SK-N-SH treated with all-trans-retinoic acid at 6 μM for 48 hours (cell line): ENCODE measurements around the gene EAF2.

Experiments used
- ATAC-seq: fragments of 200-7000 bp; cut with Tn5 transposase; 3 replicates; pipeline ENCODE4 v1.9.1; 2020; ENCODE audit warnings: mild to moderate bottlenecking, moderate library complexity
- ARNTL ChIP-seq: fragments of 450-650 bp; formaldehyde crosslinking; IDR thresholded peaks from 2 replicates; pipeline ENCODE4 v1.5.0; 2020; ENCODE audit warnings: low read depth, mild to moderate bottlenecking, moderate library complexity, borderline replicate concordance
- BACH2 ChIP-seq: fragments of 250-450 bp; sonication (Bioruptor Pico); IDR thresholded peaks from 2 replicates; pipeline ENCODE4 v1.9.0; 2021; ENCODE audit warnings: mild to moderate bottlenecking, borderline replicate concordance
- CSDC2 ChIP-seq: fragments of 250-450 bp; sonication (Bioruptor Pico); IDR thresholded peaks from 2 replicates; pipeline ENCODE4 v1.5.0; 2020; ENCODE audit warnings: mild to moderate bottlenecking, moderate library complexity
- GLIS3 ChIP-seq: fragments of 250-450 bp; sonication (Bioruptor Pico); IDR thresholded peaks from 2 replicates; pipeline ENCODE4 v1.5.0; 2020; ENCODE audit warnings: mild to moderate bottlenecking, moderate library complexity
- OSR1 ChIP-seq: fragments of 250-450 bp; sonication (Bioruptor Pico); IDR thresholded peaks from 2 replicates; pipeline ENCODE4 v1.8.0; 2022; ENCODE audit warnings: moderate library complexity, mild to moderate bottlenecking, inconsistent platforms
- RARB ChIP-seq: fragments of 250-450 bp; sonication (Bioruptor Pico); IDR thresholded peaks from 2 replicates; pipeline ENCODE4 v1.8.0; 2021; ENCODE audit warnings: mild to moderate bottlenecking, moderate library complexity
- SNAI2 ChIP-seq: fragments of 250-450 bp; sonication (Bioruptor Pico); IDR thresholded peaks from 2 replicates; pipeline ENCODE4 v1.5.0; 2020; ENCODE audit warnings: mild to moderate bottlenecking, moderate library complexity
- TOX ChIP-seq: fragments of 250-450 bp; sonication (Bioruptor Pico); IDR thresholded peaks from 2 replicates; pipeline ENCODE4 v1.8.0; 2021; ENCODE audit warnings: mild to moderate bottlenecking, moderate library complexity, borderline replicate concordance
- ZFP3 ChIP-seq: fragments of 250-450 bp; sonication (Bioruptor Pico); IDR thresholded peaks from 2 replicates; pipeline ENCODE4 v1.5.0; 2020; ENCODE audit warnings: mild to moderate bottlenecking, moderate library complexity
- ZFP30 ChIP-seq: fragments of 450-650 bp; formaldehyde crosslinking; IDR thresholded peaks from 2 replicates; pipeline ENCODE4 v1.5.0; 2022; ENCODE audit warnings: mild to moderate bottlenecking, moderate library complexity
- ZNF565 ChIP-seq: fragments of 450-650 bp; formaldehyde crosslinking; conservative IDR thresholded peaks from 2 replicates; pipeline ENCODE4 v1.5.0; 2020; ENCODE audit warnings: low read depth, mild to moderate bottlenecking, moderate library complexity
- ZNF8 ChIP-seq: fragments of 450-650 bp; formaldehyde crosslinking; IDR thresholded peaks from 2 replicates; pipeline ENCODE4 v1.5.0; 2020; ENCODE audit warnings: mild to moderate bottlenecking, moderate library complexity
- TF ChIP-seq, protein P1 (sequence below): fragments of 250-450 bp; sonication (Bioruptor Pico); IDR thresholded peaks from 2 replicates; pipeline ENCODE4 v1.5.1; 2021; ENCODE audit warnings: mild to moderate bottlenecking, moderate library complexity
- TF ChIP-seq, protein P2 (sequence below): fragments of 250-450 bp; sonication (Bioruptor Pico); IDR thresholded peaks from 2 replicates; pipeline ENCODE4 v1.8.0; 2020; ENCODE audit warnings: mild to moderate bottlenecking, moderate library complexity, borderline replicate concordance
- TF ChIP-seq, protein P3 (sequence below): fragments of 250-450 bp; sonication (Bioruptor Pico); IDR thresholded peaks from 2 replicates; pipeline ENCODE4 v1.5.0; 2020; ENCODE audit warnings: mild to moderate bottlenecking, moderate library complexity
- TF ChIP-seq, protein P4 (sequence below): fragments of 250-450 bp; sonication (Bioruptor Pico); IDR thresholded peaks from 2 replicates; pipeline ENCODE4 v1.5.1; 2020; ENCODE audit warnings: low read depth, mild to moderate bottlenecking, moderate library complexity
- TF ChIP-seq, protein P5 (sequence below): fragments of 250-450 bp; sonication (Bioruptor Pico); IDR thresholded peaks from 2 replicates; pipeline ENCODE4 v1.8.0; 2021; ENCODE audit warnings: low read depth, mild to moderate bottlenecking, moderate library complexity, borderline replicate concordance

The EAF2 gene

DNA sequence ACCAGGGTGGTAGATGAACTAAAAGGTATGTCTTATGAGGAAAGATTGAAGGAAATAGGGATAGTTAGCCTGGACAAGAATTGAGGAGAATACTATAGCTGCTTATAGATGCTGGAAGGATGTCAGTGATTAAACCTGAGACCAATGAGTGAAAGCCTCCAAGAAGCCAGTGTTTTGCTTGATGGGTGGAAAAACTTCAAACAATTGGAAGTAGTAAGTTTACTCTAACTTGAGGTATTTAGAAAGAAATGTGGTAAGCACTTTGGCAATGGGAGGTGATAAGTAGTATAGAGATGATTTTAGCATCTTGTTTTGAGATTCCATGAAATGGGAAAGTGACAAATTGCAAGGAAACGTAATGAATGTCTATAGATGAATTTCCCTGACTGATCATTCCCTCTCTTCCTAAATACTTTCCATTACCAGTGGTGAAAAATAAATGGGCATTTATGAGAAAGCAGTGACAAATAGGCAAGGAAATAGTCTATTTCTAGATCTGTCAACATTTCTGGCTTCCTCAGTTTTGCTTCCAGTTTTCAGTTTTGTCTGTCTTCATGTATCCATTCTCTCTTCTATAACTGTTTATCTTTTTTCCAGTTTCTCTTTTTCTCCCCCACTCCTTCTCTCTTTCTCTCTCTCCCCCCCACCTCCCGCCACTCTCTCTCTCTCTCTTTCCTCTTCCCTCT, 78.4 kb downstream of the EAF2 start (continued):
- no peak for TF ChIP-seq CSDC2
- no peak for TF ChIP-seq ZNF8 (CRISPR knock-in tag)
- no peak for TF ChIP-seq ZFP3
- no peak for TF ChIP-seq RARB (CRISPR knock-in tag)
- TF ChIP-seq ZFP30 (CRISPR knock-in tag) = no peak
- TF ChIP-seq ZNF565 = no peak

DNA sequence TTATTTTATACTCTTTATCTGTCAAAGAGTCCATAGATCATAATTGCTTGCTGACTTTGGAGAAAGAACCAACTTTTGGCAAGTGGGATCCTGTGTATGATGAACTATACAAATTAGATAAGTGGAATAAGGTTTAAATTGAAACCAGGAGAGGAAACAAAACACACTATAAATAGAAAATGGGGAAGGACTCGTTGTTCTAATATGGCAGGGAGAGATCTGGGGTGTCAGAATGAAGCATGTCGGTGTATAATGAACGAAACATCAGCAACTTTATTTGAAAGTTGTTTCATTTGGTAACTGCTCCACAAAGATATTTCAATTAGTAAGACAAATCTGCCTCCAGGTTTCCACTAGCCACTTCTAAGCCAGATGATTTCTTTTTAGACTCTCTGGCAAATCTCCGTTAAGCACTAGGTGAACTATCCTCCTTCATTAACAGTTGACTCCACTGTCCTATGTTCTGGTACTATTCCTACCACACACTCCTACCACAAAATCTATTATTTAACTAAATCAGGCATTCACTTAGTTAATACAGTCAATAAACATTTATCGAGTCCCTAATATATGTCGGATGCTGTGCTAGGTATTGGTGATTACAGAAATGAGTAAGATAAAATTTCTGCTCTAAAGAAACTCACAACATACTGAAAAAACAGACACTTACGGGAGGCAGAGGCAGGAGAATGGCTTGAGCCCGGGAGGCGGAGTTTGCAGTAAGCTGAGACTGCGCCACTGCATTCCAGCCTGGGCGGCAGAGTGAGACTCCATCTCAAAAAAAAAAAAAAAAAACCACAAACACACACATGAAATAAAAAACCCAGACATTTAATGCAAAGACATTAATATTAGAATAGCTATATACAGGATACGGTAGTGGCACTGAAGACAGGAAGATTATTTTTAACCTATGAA, 79.3 kb downstream of the EAF2 start:
- ATAC-seq = no peak
- TF ChIP-seq ZFP30 (CRISPR knock-in tag) = no peak
- TF ChIP-seq RARB (CRISPR knock-in tag) = no peak
- TF ChIP-seq, protein P1, sequence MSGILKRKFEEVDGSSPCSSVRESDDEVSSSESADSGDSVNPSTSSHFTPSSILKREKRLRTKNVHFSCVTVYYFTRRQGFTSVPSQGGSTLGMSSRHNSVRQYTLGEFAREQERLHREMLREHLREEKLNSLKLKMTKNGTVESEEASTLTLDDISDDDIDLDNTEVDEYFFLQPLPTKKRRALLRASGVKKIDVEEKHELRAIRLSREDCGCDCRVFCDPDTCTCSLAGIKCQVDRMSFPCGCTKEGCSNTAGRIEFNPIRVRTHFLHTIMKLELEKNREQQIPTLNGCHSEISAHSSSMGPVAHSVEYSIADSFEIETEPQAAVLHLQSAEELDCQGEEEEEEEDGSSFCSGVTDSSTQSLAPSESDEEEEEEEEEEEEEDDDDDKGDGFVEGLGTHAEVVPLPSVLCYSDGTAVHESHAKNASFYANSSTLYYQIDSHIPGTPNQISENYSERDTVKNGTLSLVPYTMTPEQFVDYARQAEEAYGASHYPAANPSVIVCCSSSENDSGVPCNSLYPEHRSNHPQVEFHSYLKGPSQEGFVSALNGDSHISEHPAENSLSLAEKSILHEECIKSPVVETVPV (CRISPR knock-in tag) = no peak
- no peak for TF ChIP-seq OSR1
- TF ChIP-seq, protein P2, sequence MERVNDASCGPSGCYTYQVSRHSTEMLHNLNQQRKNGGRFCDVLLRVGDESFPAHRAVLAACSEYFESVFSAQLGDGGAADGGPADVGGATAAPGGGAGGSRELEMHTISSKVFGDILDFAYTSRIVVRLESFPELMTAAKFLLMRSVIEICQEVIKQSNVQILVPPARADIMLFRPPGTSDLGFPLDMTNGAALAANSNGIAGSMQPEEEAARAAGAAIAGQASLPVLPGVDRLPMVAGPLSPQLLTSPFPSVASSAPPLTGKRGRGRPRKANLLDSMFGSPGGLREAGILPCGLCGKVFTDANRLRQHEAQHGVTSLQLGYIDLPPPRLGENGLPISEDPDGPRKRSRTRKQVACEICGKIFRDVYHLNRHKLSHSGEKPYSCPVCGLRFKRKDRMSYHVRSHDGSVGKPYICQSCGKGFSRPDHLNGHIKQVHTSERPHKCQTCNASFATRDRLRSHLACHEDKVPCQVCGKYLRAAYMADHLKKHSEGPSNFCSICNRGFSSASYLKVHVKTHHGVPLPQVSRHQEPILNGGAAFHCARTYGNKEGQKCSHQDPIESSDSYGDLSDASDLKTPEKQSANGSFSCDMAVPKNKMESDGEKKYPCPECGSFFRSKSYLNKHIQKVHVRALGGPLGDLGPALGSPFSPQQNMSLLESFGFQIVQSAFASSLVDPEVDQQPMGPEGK (CRISPR knock-in tag) = no peak
- TF ChIP-seq BACH2 (CRISPR knock-in tag) = no peak
- TF ChIP-seq ARNTL (CRISPR knock-in tag) = no peak
- TF ChIP-seq, protein P3, sequence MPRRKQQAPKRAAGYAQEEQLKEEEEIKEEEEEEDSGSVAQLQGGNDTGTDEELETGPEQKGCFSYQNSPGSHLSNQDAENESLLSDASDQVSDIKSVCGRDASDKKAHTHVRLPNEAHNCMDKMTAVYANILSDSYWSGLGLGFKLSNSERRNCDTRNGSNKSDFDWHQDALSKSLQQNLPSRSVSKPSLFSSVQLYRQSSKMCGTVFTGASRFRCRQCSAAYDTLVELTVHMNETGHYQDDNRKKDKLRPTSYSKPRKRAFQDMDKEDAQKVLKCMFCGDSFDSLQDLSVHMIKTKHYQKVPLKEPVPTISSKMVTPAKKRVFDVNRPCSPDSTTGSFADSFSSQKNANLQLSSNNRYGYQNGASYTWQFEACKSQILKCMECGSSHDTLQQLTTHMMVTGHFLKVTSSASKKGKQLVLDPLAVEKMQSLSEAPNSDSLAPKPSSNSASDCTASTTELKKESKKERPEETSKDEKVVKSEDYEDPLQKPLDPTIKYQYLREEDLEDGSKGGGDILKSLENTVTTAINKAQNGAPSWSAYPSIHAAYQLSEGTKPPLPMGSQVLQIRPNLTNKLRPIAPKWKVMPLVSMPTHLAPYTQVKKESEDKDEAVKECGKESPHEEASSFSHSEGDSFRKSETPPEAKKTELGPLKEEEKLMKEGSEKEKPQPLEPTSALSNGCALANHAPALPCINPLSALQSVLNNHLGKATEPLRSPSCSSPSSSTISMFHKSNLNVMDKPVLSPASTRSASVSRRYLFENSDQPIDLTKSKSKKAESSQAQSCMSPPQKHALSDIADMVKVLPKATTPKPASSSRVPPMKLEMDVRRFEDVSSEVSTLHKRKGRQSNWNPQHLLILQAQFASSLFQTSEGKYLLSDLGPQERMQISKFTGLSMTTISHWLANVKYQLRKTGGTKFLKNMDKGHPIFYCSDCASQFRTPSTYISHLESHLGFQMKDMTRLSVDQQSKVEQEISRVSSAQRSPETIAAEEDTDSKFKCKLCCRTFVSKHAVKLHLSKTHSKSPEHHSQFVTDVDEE (CRISPR knock-in tag) = no peak
- TF ChIP-seq, protein P4, sequence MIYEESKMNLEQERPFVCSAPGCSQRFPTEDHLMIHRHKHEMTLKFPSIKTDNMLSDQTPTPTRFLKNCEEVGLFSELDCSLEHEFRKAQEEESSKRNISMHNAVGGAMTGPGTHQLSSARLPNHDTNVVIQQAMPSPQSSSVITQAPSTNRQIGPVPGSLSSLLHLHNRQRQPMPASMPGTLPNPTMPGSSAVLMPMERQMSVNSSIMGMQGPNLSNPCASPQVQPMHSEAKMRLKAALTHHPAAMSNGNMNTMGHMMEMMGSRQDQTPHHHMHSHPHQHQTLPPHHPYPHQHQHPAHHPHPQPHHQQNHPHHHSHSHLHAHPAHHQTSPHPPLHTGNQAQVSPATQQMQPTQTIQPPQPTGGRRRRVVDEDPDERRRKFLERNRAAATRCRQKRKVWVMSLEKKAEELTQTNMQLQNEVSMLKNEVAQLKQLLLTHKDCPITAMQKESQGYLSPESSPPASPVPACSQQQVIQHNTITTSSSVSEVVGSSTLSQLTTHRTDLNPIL = no peak
- no peak for TF ChIP-seq TOX
- TF ChIP-seq, all 23 proteins: peak for 0

DNA sequence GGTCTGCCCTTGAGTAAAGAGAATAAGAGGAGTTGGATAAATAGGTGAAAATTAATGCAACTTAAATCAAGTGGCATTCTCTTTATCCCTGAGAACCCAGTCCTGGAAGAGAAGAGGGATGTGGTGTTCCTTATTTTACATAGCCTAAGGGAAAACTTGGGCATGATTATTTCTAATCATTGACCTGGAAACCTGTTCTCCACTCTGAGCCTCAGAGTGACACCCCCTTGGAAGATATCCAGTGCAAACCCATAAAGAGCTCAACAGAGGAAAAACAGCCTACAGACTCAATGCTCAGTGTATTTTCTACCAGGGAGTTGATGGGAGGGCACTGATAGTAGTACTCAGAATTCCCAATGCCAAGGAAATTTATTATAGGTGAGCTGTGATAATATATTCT, 81.2 kb downstream of the EAF2 start:
- ATAC-seq = no peak

More for the DNA sequence above, 81.2 kb downstream of the EAF2 start:
- TF ChIP-seq, protein P5, sequence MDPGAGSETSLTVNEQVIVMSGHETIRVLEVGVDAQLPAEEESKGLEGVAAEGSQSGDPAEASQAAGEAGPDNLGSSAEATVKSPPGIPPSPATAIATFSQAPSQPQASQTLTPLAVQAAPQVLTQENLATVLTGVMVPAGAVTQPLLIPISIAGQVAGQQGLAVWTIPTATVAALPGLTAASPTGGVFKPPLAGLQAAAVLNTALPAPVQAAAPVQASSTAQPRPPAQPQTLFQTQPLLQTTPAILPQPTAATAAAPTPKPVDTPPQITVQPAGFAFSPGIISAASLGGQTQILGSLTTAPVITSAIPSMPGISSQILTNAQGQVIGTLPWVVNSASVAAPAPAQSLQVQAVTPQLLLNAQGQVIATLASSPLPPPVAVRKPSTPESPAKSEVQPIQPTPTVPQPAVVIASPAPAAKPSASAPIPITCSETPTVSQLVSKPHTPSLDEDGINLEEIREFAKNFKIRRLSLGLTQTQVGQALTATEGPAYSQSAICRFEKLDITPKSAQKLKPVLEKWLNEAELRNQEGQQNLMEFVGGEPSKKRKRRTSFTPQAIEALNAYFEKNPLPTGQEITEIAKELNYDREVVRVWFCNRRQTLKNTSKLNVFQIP (CRISPR knock-in tag) = no peak
- TF ChIP-seq GLIS3 (CRISPR knock-in tag) (no peak), ARNTL (CRISPR knock-in tag) (no peak), SNAI2 (CRISPR knock-in tag) (no peak)
